Activated CD8-positive, alpha-beta T cell treated with anti-CD3 and anti-CD28 coated beads for 36 hours (primary cell): Measurements from ENCODE around the gene INPP5D. TPM values are rescaled to one million over a fixed set of nuclear protein-coding genes. Genes with fewer than 3 reads are reported as not detected.
A peak's percentile ranks its signal among the peaks of the same experiment; 100 is the strongest.

Source experiments
- ATAC-seq: fragments of 200-7000 bp; cut with Tn5 transposase; one replicate; pipeline ENCODE4 v1.10.0; 2021; ENCODE audit warnings: mild to moderate bottlenecking, moderate library complexity
- CTCF ChIA-PET: fragments of 350-600 bp; sonication (Branson Sonifier 250); formaldehyde crosslinking; loops from one replicate; lab custom pipeline; 2021; ENCODE audit warnings: antibody characterized with exemption; lab: Charles Lee
- POLR2A ChIA-PET: fragments of 350-600 bp; sonication (Branson Sonifier 250); formaldehyde crosslinking; loops from one replicate; lab custom pipeline; 2021; ENCODE audit warnings: antibody characterized with exemption; lab: Charles Lee
- DNase-seq: peaks from one replicate; pipeline ENCODE4 v3.0.0-alpha.2; 2020
- H3K27ac Mint-ChIP-seq: one replicate; pipeline ENCODE4 v1.8.0; 2021; ENCODE audit warnings: mild to moderate bottlenecking, mixed read lengths
- H3K27me3 Mint-ChIP-seq: one replicate; pipeline ENCODE4 v1.8.0; 2021; ENCODE audit warnings: mixed read lengths
- H3K36me3 Mint-ChIP-seq: one replicate; pipeline ENCODE4 v1.8.0; 2021; ENCODE audit warnings: low read depth, mixed read lengths
- H3K4me1 Mint-ChIP-seq: one replicate; pipeline ENCODE4 v1.8.0; 2021; ENCODE audit warnings: low read depth, mixed read lengths
- H3K4me3 Mint-ChIP-seq: one replicate; pipeline ENCODE4 v1.8.0; 2021; ENCODE audit warnings: mild to moderate bottlenecking, moderate library complexity, mixed read lengths
- H3K9me3 Mint-ChIP-seq: one replicate; pipeline ENCODE4 v1.8.0; 2021; ENCODE audit warnings: mixed read lengths
- CTCF ChIP-seq: fragments of 200-600 bp; IDR thresholded peaks from one replicate; pipeline ENCODE4 v1.8.0; 2022; ENCODE audit warnings: antibody characterized with exemption, mild to moderate bottlenecking
- intact Hi-C: fragments of 100-400 bp; cut with micrococcal nuclease; formaldehyde crosslinking; loops from one replicate; pipeline ENCODE4 v1.10.0; 2022
- total RNA-seq, 2 experiments: library from RNA; stranded (reverse); gene quantifications; one replicate each; pipeline ENCODE4 v1.2.3, GENCODE V29; 2021

The INPP5D gene
- total RNA-seq, 2 experiments from 2014 or later: 38.6 to 40.2 TPM

- TF ChIP-seq CTCF: no peak
- intact Hi-C loops: no loop called here
- ATAC-seq: peak; percentile 4
- Mint-ChIP-seq H3K9me3 (no peaks in the 10 kb centered on the region), H3K36me3 (peaks cover 42% of the 10 kb centered on the region), H3K27me3 (no peaks in the 10 kb centered on the region), H3K4me1 (peaks cover 64% of the 10 kb centered on the region), H3K4me3 (peak overlapping the region; percentile 30), H3K27ac (peak overlapping the region; percentile 83)
- DNase-seq: peak; percentile 52
- ChIA-PET CTCF (interaction anchor here (1.4 to 5.3 kb wide), 5 partner anchors 19 to 173 kb away, joined by 4 to 32 read pairs (median 8); partner anchors contain the start of genes ATG16L1 and INPP5D), POLR2A (interaction anchor here (0.6 to 10.3 kb wide), 8 partner anchors 9 to 138 kb away, joined by 3 to 119 read pairs (median 4); partner anchors contain the start of gene INPP5D)
Measured at GRCh38 chr2:233079473-233079877, 19.3 kb downstream of the INPP5D start.

GRCh38 chr2:233079953-233080835 is 20.1 kb downstream of the INPP5D start:
- ChIA-PET POLR2A (interaction anchor here (0.6 to 10.3 kb wide), 8 partner anchors 9 to 50 kb away, joined by 3 to 119 read pairs (median 6); partner anchors contain the start of gene INPP5D), CTCF (interaction anchor here (1.0 to 5.3 kb wide), 6 partner anchors 20 to 172 kb away, joined by 4 to 32 read pairs (median 7); partner anchors contain the start of genes ATG16L1 and INPP5D)
- ATAC-seq (no peak), DNase-seq (peak; percentile 30)
- peak overlapping the region; percentile 17 for H3K4me3 Mint-ChIP-seq
- peaks cover 69% of the 10 kb centered on the region for H3K4me1 Mint-ChIP-seq
- H3K9me3 Mint-ChIP-seq: no peaks in the 10 kb centered on the region
- intact Hi-C loops: loop anchor here (5.0 kb wide), 1 partner anchor 162 kb away; no protein-coding TSS in a partner anchor
- peak overlapping the region; percentile 85 for H3K27ac Mint-ChIP-seq
- no peak for TF ChIP-seq CTCF
- H3K36me3 Mint-ChIP-seq: peaks cover 45% of the 10 kb centered on the region
- H3K27me3 Mint-ChIP-seq: no peaks in the 10 kb centered on the region

- Mint-ChIP-seq H3K4me3 (peak overlapping the region; percentile 32), H3K36me3 (peaks cover 49% of the 10 kb centered on the region), H3K27me3 (no peaks in the 10 kb centered on the region), H3K9me3 (no peaks in the 10 kb centered on the region), H3K27ac (peak overlapping the region; percentile 85), H3K4me1 (peaks cover 75% of the 10 kb centered on the region)
- ChIA-PET CTCF (interaction anchor here (1.0 to 5.3 kb wide), 5 partner anchors 18 to 28 kb away, joined by 5 to 32 read pairs (median 6); partner anchors contain the start of gene INPP5D), POLR2A (interaction anchor here (0.6 to 10.3 kb wide), 6 partner anchors 10 to 49 kb away, joined by 3 to 119 read pairs (median 6); partner anchors contain the start of gene INPP5D)
- ATAC-seq (peak; percentile 1), DNase-seq (no peak)
- TF ChIP-seq CTCF: no peak
- intact Hi-C loops: loop anchor here (5.0 kb wide), 1 partner anchor 161 kb away; no protein-coding TSS in a partner anchor
Measured at GRCh38 chr2:233080836-233081229, 20.7 kb downstream of the INPP5D start.

- intact Hi-C loops: loop anchor here (5.0 kb wide), 1 partner anchor 161 kb away; no protein-coding TSS in a partner anchor
- H3K27ac Mint-ChIP-seq: peak overlapping the region; percentile 85
- POLR2A ChIA-PET: interaction anchor here (0.6 to 10.3 kb wide), 7 partner anchors 10 to 170 kb away, joined by 3 to 119 read pairs (median 6); partner anchors contain the start of genes ATG16L1 and INPP5D
Measured at GRCh38 chr2:233081232-233081730, 21.1 kb downstream of the INPP5D start.

More at GRCh38 chr2:233081232-233081730, 21.1 kb downstream of the INPP5D start:
- no peak for TF ChIP-seq CTCF
- CTCF ChIA-PET: interaction anchor here (1.0 to 5.3 kb wide), 4 partner anchors 17 to 28 kb away, joined by 5 to 32 read pairs (median 6); no protein-coding TSS in a partner anchor
- peaks cover 78% of the 10 kb centered on the region for H3K4me1 Mint-ChIP-seq
- H3K36me3 Mint-ChIP-seq: peaks cover 49% of the 10 kb centered on the region
- peak; percentile 85 for DNase-seq
- ATAC-seq: peak; percentile 72
- no peaks in the 10 kb centered on the region for H3K27me3 Mint-ChIP-seq
- no peaks in the 10 kb centered on the region for H3K9me3 Mint-ChIP-seq
- H3K4me3 Mint-ChIP-seq: peak overlapping the region; percentile 32
